GM10266 (cell line): ENCODE data around the gene WNT8B.

Experiments
- DNase-seq: peaks from one replicate; pipeline ENCODE4 v3.0.0; 2012; ENCODE audit errors: extremely low spot score
- CTCF ChIP-seq: IDR thresholded peaks from 2 replicates; pipeline ENCODE4 v1.5.1; 2012; ENCODE audit warnings: mild to moderate bottlenecking, low read depth; ENCODE audit not compliant: control insufficient read depth, insufficient read depth; ENCODE audit errors: missing control alignments

Gene WNT8B

GRCh38 chr10:100496567-100496966 is 33.8 kb downstream of the WNT8B start:
- no peak for TF ChIP-seq CTCF
- no peak for DNase-seq

- DNase-seq, result no peak
- no peak for TF ChIP-seq CTCF
Observed at GRCh38 chr10:100498059-100498458, 35.2 kb downstream of the WNT8B start.

DNA sequence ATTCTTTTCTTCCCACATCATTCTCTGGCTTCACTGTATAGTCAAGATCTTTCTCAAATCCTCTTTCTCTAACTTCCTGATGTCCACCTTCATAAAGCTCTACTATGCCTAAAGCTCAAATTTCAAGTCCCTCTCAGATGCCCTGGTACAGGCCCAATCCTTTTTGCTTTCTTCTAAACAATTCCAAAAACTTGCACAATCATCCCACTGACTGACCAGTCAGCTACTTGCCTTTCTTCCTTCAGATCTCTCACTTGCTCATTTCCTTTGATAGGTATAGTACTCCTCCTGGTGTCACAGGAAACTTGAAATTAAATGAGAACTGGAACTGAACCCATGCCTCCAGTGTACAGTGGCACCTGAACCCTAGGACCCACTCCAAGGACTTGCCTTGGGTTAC is 38.6 kb downstream of the WNT8B start:
- TF ChIP-seq CTCF, result no peak
- DNase-seq, result no peak

DNA sequence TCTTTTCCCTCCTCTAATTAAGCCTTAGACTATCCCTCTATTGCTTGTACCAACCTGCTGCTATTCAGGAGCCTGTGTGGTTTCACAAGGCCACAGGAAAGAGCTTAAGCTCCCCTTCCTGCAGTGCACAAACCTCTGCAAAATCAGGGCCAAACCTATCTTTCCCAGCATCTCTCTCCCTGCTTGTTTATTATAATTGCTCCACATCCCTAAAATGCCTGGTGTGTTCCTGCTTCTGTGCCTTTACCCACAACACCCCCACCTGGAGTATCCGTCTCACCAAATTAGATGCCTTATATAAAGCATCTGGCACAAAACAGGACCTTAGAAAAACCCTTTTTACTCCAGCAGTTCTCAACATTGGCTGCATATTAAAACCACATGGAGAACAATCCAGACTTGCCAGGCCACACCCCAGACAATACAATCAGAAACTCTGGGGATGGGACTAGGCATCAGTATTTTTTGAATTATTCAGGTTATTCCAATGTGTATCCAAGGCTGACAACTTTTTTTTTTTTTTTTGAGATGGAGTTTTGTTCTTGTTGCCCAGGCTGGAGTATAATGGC is 40.2 kb downstream of the WNT8B start:
- no peak for TF ChIP-seq CTCF
- no peak for DNase-seq

DNA sequence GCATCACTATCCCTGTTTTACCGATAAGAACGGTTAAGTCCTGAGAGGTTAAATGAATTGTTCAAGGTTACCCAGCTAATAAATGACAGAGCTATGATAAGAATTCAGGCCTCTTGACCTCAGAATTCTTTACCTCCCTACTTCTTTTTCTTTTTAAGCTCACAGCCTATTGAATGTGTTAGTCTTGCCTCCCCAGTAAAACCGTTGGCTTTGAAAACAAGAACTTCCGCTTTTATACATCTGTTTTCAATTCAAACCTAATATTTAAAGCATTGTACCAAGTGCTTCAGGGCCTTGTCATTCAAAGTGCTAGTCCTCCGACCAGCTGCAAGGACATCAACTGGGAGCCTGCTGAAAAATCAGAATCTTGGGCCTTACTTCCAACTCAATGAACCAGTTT is 41.3 kb downstream of the WNT8B start:
- TF ChIP-seq CTCF, result no peak
- no peak for DNase-seq

- no peak for DNase-seq
- no peak for TF ChIP-seq CTCF
Observed at GRCh38 chr10:100505164-100505563, 42.4 kb downstream of the WNT8B start.

DNA sequence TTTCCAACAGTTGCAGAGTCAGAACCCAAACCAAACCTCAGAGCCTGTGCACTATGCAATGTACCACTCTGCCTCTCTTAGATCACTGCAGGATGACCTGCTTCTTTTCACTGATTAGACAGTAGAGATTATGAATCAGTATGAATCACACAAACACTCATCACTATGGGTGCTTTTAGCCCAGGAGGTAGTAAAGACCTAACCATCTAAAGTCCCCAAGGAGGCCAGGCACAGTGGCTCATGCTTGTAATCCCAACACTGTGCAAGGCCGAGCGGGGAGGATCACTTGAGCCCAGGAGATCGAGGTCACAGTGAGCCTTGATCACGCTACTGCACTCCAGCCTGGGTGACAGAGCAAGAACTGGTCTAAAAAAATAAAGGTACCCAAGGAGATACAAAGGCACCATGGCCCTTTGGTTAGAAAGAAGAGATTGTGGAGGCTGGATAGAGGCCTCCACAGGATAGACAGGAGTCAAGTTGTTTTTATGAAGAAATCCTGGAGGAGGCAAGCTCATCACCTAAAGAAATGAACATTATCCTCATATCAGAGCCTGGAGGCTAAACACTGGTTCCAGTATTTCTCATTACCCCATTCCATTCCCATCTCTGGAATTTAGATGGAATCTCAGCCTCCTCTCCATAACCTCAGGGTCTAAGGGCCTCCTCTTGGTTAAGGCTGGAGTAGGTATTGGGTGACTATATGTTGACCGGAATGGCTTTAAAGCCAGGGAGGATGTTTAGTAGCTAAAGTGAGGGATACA is 44.0 kb downstream of the WNT8B start:
- no peak for TF ChIP-seq CTCF
- no peak for DNase-seq
